Pancreas (tissue), 10 donors: ENCODE measurements around the gene MGME1. TPM values are rescaled to one million over a fixed set of nuclear protein-coding genes. Genes with fewer than 3 reads are reported as not detected.
A peak's percentile ranks its signal among the peaks of the same experiment; 100 is the strongest.

Experiments used
- ATAC-seq, 4 donors: fragments of 200-7000 bp; cut with Tn5 transposase; one replicate each; pipeline versions ENCODE4 v1.8.0 to v1.9.1; 2020; ENCODE audit warnings: mild to moderate bottlenecking in 4 of 4, moderate library complexity in 4 of 4
- DNase-seq, 6 donors: peaks; one replicate each; pipeline ENCODE4 v3.0.0-alpha.2; 2020
- FAIRE-seq: peaks from 2 replicates; lab custom pipeline; 2012; peaks lifted over from hg19 to GRCh38; lab: Jason Lieb, UNC
- H3K27ac ChIP-seq, 4 donors: fragments of 200-600 bp; sonication (generic); 1 replicate in 3 of 4; 2 replicates in 1 of 4; pipeline versions ENCODE4 v1.5.0 to v1.8.0; 2020
- H3K27me3 ChIP-seq, 4 donors: fragments of 200-600 bp; one replicate each; pipeline ENCODE4 v1.8.0; 2021
- H3K36me3 ChIP-seq, 3 donors: fragments of 200-600 bp; sonication (generic) in 1 of 3; one replicate each; pipeline versions ENCODE4 v1.5.0 to v1.8.0; 2020 to 2021
- H3K4me1 ChIP-seq, 3 donors: fragments of 200-600 bp; one replicate each; pipeline ENCODE4 v1.8.0; 2021
- H3K4me3 ChIP-seq, 4 donors: fragments of 200-600 bp; sonication (generic) in 2 of 4; one replicate each; pipeline versions ENCODE4 v1.5.0 to v1.8.0; 2020 to 2021
- H3K9me3 ChIP-seq, 4 donors: fragments of 200-600 bp; one replicate each; pipeline ENCODE4 v1.8.0; 2021
- CTCF ChIP-seq, 4 donors: fragments of 200-600 bp; sonication (generic) in 3 of 4; IDR thresholded peaks; one replicate each; pipeline versions ENCODE4 v1.5.0 to v1.8.0; 2021; ENCODE audit warnings: antibody characterized with exemption in 4 of 4
- WGBS, 2 donors: extraction: QIAGEN DNeasy Blood & Tissue Kit; methylation state at CpG; one replicate each; pipeline ENCODE4 v1.1.7; 2013; 5-methylcytosine and 5-hydroxymethylcytosine counted together
- intact Hi-C, 3 donors: fragments of 100-400 bp; cut with DNase I; formaldehyde crosslinking; loops; one replicate each; pipeline versions ENCODE4 v1.11.1 to v1.14.2; 2022
- polyA plus RNA-seq, 2 donors: library from polyadenylated mRNA; stranded (reverse); fragments of 200-250 nt; gene quantifications; one replicate each; pipeline ENCODE4 v1.2.3, GENCODE V29; 2013
- total RNA-seq, 6 donors: library from RNA; stranded (reverse); fragmentation: NEBNext Ultra II Directional in 4 of 6; extraction: Animal tissue kit (Norgen Biotek cat#: 25700) in 4 of 6; gene quantifications; one replicate each; pipeline versions ENCODE4 v1.2.1 to v1.2.4, GENCODE V29; 2021 to 2023
- donor health status: healthy with polysubstance abuse.
- donor health status: DM: no; HTN: no; CAD: no; lungs with moderate emphysema.
- donor health status: DM: no; HTN: no; CAD: no.
- donor health status: control.
- donor health status: control.
- donor health status: Bipolar disorder and iron deficiency.
- donor health status: DM: yes; HTN: yes; CAD: no.
- donor health status: DM: no; HTN: no; CAD: no.
- donor health status: DM: no; HTN: no; CAD: no.
- donor health status: DM: yes; HTN: yes; CAD: no.

MGME1 gene
- total and polyA plus RNA-seq, 8 donors: 4.0 to 7.6 (median 6.4) TPM

- Histone ChIP-seq H3K27me3 (no peaks in the 10 kb centered on the region), H3K27ac (no peak overlapping the region), H3K4me3 (no peak overlapping the region), H3K9me3 (no peaks in the 10 kb centered on the region), H3K4me1 (peaks cover 16 to 20% (median 19%) of the 10 kb centered on the region in 3 donors), H3K36me3 (no peaks in the 10 kb centered on the region)
- 91 to 100% methylated on average over 1 of the region's 1 CpG for WGBS, 2 donors
- no peak for TF ChIP-seq CTCF (IDR thresholded peaks at IDR 0.05)
- FAIRE-seq: no peak
- DNase-seq: no peak
- intact Hi-C loops: no loop called here
- no peak for ATAC-seq
Observed at GRCh38 chr20:17933121-17933520, 35.7 kb upstream of the MGME1 start.

GRCh38 chr20:17933711-17934110 lies 35.1 kb upstream of the MGME1 start:
- WGBS, 2 donors: 33 to 48% methylated on average over 5 of the region's 5 CpGs
- intact Hi-C loops: no loop called here
- Histone ChIP-seq H3K27me3 (no peaks in the 10 kb centered on the region), H3K4me3 (no peak overlapping the region), H3K9me3 (no peaks in the 10 kb centered on the region), H3K4me1 (peaks cover 10 to 16% (median 13%) of the 10 kb centered on the region in 3 donors), H3K27ac (no peak overlapping the region), H3K36me3 (no peaks in the 10 kb centered on the region)
- FAIRE-seq (no peak), ATAC-seq (peak in 2 of 4 donors; percentile 47 to 57), DNase-seq (no peak)
- TF ChIP-seq CTCF (IDR thresholded peaks at IDR 0.05): no peak

- peaks cover 7 to 16% (median 10%) of the 10 kb centered on the region in 3 donors for H3K4me1 ChIP-seq
- H3K27ac ChIP-seq: no peak overlapping the region
- no peaks in the 10 kb centered on the region for H3K9me3 ChIP-seq
- ATAC-seq (no peak), DNase-seq (no peak), FAIRE-seq (no peak)
- WGBS, 2 donors: 81% methylated on average over 16 of the region's 16 CpGs
- no peak for TF ChIP-seq CTCF (IDR thresholded peaks at IDR 0.05)
- H3K27me3 ChIP-seq: no peaks in the 10 kb centered on the region
- no peak overlapping the region for H3K4me3 ChIP-seq
- intact Hi-C loops: no loop called here
- H3K36me3 ChIP-seq: no peaks in the 10 kb centered on the region
Observed at GRCh38 chr20:17934141-17934862, 34.5 kb upstream of the MGME1 start.

- DNase-seq (no peak), ATAC-seq (no peak), FAIRE-seq (no peak)
- peaks cover 7 to 16% (median 10%) of the 10 kb centered on the region in 3 donors for H3K4me1 ChIP-seq
- H3K36me3 ChIP-seq: no peaks in the 10 kb centered on the region
- no peak overlapping the region for H3K4me3 ChIP-seq
- TF ChIP-seq CTCF (IDR thresholded peaks at IDR 0.05): no peak
- intact Hi-C loops: no loop called here
- 95 to 96% methylated on average over 3 of the region's 3 CpGs for WGBS, 2 donors
- H3K27ac ChIP-seq: no peak overlapping the region
- H3K9me3 ChIP-seq: no peaks in the 10 kb centered on the region
- no peaks in the 10 kb centered on the region for H3K27me3 ChIP-seq
Observed at GRCh38 chr20:17935186-17935585, 33.6 kb upstream of the MGME1 start.

- TF ChIP-seq CTCF (IDR thresholded peaks at IDR 0.05): no peak
- DNase-seq (no peak), FAIRE-seq (no peak), ATAC-seq (no peak)
- 77 to 78% methylated on average over 9 of the region's 9 CpGs for WGBS, 2 donors
- Histone ChIP-seq H3K36me3 (no peaks in the 10 kb centered on the region), H3K27ac (no peak overlapping the region), H3K4me3 (no peak overlapping the region), H3K4me1 (peaks cover 7 to 16% (median 10%) of the 10 kb centered on the region in 3 donors), H3K9me3 (no peaks in the 10 kb centered on the region), H3K27me3 (no peaks in the 10 kb centered on the region)
- intact Hi-C loops: no loop called here
Observed at GRCh38 chr20:17935761-17936160, 33.1 kb upstream of the MGME1 start.
